Hepatocyte (in vitro differentiated cells): Measurements from ENCODE around the gene SPART.

Experiments
- EZH2 ChIP-seq: fragments of 200-600 bp; sonication (generic); IDR thresholded peaks from 2 replicates; pipeline ENCODE4 v1.6.1; 2016; ENCODE audit warnings: antibody characterized with exemption, mild to moderate bottlenecking, borderline replicate concordance
- TF ChIP-seq, protein P1 (sequence below): fragments of 200-600 bp; sonication (generic); IDR thresholded peaks from 2 replicates; pipeline ENCODE4 v1.5.1; 2016; ENCODE audit warnings: antibody characterized with exemption, mild to moderate bottlenecking; ENCODE audit not compliant: poor library complexity

- TF ChIP-seq, protein P1, sequence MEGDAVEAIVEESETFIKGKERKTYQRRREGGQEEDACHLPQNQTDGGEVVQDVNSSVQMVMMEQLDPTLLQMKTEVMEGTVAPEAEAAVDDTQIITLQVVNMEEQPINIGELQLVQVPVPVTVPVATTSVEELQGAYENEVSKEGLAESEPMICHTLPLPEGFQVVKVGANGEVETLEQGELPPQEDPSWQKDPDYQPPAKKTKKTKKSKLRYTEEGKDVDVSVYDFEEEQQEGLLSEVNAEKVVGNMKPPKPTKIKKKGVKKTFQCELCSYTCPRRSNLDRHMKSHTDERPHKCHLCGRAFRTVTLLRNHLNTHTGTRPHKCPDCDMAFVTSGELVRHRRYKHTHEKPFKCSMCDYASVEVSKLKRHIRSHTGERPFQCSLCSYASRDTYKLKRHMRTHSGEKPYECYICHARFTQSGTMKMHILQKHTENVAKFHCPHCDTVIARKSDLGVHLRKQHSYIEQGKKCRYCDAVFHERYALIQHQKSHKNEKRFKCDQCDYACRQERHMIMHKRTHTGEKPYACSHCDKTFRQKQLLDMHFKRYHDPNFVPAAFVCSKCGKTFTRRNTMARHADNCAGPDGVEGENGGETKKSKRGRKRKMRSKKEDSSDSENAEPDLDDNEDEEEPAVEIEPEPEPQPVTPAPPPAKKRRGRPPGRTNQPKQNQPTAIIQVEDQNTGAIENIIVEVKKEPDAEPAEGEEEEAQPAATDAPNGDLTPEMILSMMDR, result no peak
- TF ChIP-seq EZH2, result no peak
These were observed 1.5 kb upstream of the SPART start for GRCh38 chr13:36347531-36348210.
